H9 (cell line): ENCODE data around the gene ERC2. TPM values are rescaled to one million over a fixed set of nuclear protein-coding genes. Genes with fewer than 3 reads are reported as not detected.

ENCODE experiments used
- DNase-seq: peaks from one replicate; pipeline ENCODE4 v3.0.0-alpha.2; 2017
- H2AFZ ChIP-seq: one replicate; pipeline ENCODE4 v1.6.1; 2013; ENCODE audit warnings: mild to moderate bottlenecking, low read length, control low read depth, moderate library complexity
- H2AK5ac ChIP-seq: 2 replicates; pipeline ENCODE4 v1.6.1; 2013; ENCODE audit warnings: low read length, control low read depth, mixed read lengths; ENCODE audit not compliant: insufficient read length
- H2BK120ac ChIP-seq: one replicate; pipeline ENCODE4 v1.6.1; 2013; ENCODE audit warnings: low read depth, mild to moderate bottlenecking, low read length, control low read depth, inconsistent platforms; ENCODE audit not compliant: poor library complexity, severe bottlenecking
- H2BK12ac ChIP-seq: 2 replicates; pipeline ENCODE4 v1.6.1; 2013; ENCODE audit warnings: low read length, control low read depth, mixed read lengths, low read depth; ENCODE audit not compliant: insufficient read length
- H2BK15ac ChIP-seq: 2 replicates; pipeline ENCODE4 v1.6.1; 2013; ENCODE audit warnings: low read depth, low read length, control low read depth
- H2BK20ac ChIP-seq: one replicate; pipeline ENCODE4 v1.6.1; 2013; ENCODE audit warnings: low read depth, mild to moderate bottlenecking, low read length, control low read depth, inconsistent platforms; ENCODE audit not compliant: poor library complexity, severe bottlenecking
- H2BK5ac ChIP-seq: 2 replicates; pipeline ENCODE4 v1.6.1; 2013; ENCODE audit warnings: low read length, control low read depth, mixed read lengths; ENCODE audit not compliant: insufficient read length
- H3K14ac ChIP-seq: 2 replicates; pipeline ENCODE4 v1.6.1; 2013; ENCODE audit warnings: low read length, control low read depth; ENCODE audit not compliant: insufficient read depth
- H3K18ac ChIP-seq: 2 replicates; pipeline ENCODE4 v1.6.1; 2013; ENCODE audit warnings: low read depth, mild to moderate bottlenecking, mixed read lengths, low read length, control low read depth; ENCODE audit not compliant: insufficient read length
- H3K23ac ChIP-seq: 2 replicates; pipeline ENCODE4 v1.6.1; 2013; ENCODE audit warnings: low read length, control low read depth, mixed read lengths, low read depth; ENCODE audit not compliant: insufficient read length
- H3K23me2 ChIP-seq: 2 replicates; pipeline ENCODE4 v1.6.1; 2013; ENCODE audit warnings: low read depth, mild to moderate bottlenecking, mixed read lengths, low read length, control low read depth; ENCODE audit not compliant: insufficient read length, poor library complexity, severe bottlenecking
- H3K27ac ChIP-seq: 2 replicates; pipeline ENCODE4 v1.5.1; 2013; ENCODE audit warnings: low read length, control low read depth, mixed read lengths, low read depth; ENCODE audit not compliant: insufficient read length
- H3K27me3 ChIP-seq: 2 replicates; pipeline ENCODE4 v1.6.1; 2013; ENCODE audit warnings: low read length, control low read depth, inconsistent platforms; ENCODE audit not compliant: insufficient read depth
- H3K4ac ChIP-seq: 2 replicates; pipeline ENCODE4 v1.6.1; 2013; ENCODE audit warnings: low read depth, mild to moderate bottlenecking, control low read depth, inconsistent platforms, low read length, moderate library complexity
- H3K4me1 ChIP-seq: 2 replicates; pipeline ENCODE4 v1.6.1; 2013; ENCODE audit warnings: low read length, control low read depth, inconsistent platforms; ENCODE audit not compliant: insufficient read depth
- H3K4me2 ChIP-seq: 2 replicates; pipeline ENCODE4 v1.6.1; 2013; ENCODE audit warnings: low read length, control low read depth, mixed read lengths; ENCODE audit not compliant: insufficient read length, insufficient read depth
- H3K56ac ChIP-seq: 2 replicates; pipeline ENCODE4 v1.6.1; 2013; ENCODE audit warnings: low read depth, mild to moderate bottlenecking, mixed read lengths, low read length, control low read depth; ENCODE audit not compliant: insufficient read length
- H3K79me1 ChIP-seq: 2 replicates; pipeline ENCODE4 v1.6.1; 2013; ENCODE audit warnings: low read depth, mild to moderate bottlenecking, moderate library complexity, low read length, control low read depth, inconsistent platforms; ENCODE audit not compliant: insufficient read depth, poor library complexity, severe bottlenecking
- H3K79me2 ChIP-seq: 2 replicates; pipeline ENCODE4 v1.6.1; 2013; ENCODE audit warnings: low read length, control low read depth, inconsistent platforms; ENCODE audit not compliant: insufficient read depth
- H3K9ac ChIP-seq: 2 replicates; pipeline ENCODE4 v1.6.1; 2013; ENCODE audit warnings: low read length, control low read depth, mixed read lengths; ENCODE audit not compliant: insufficient read length; ENCODE audit errors: extremely low read depth
- H3K9me3 ChIP-seq: one replicate; pipeline ENCODE4 v1.6.1; 2013; ENCODE audit warnings: low read depth, low read length, inconsistent platforms; ENCODE audit not compliant: control insufficient read depth
- H3T11ph ChIP-seq: one replicate; pipeline ENCODE4 v1.6.1; 2013; ENCODE audit warnings: mild to moderate bottlenecking, low read length, control low read depth, inconsistent platforms
- H4K20me1 ChIP-seq: one replicate; pipeline ENCODE4 v1.6.1; 2013; ENCODE audit not compliant: control insufficient read depth, insufficient read length, insufficient read depth
- H4K5ac ChIP-seq: 2 replicates; pipeline ENCODE4 v1.6.1; 2013; ENCODE audit warnings: low read depth, mild to moderate bottlenecking, mixed read lengths, low read length, control low read depth; ENCODE audit not compliant: insufficient read length
- H4K8ac ChIP-seq: replicated peaks from 2 replicates; pipeline ENCODE4 v1.6.1; 2013; ENCODE audit warnings: low read length, control low read depth, mixed read lengths, low read depth; ENCODE audit not compliant: insufficient read length
- H4K91ac ChIP-seq: 2 replicates; pipeline ENCODE4 v1.6.1; 2013; ENCODE audit warnings: low read depth, mild to moderate bottlenecking, moderate library complexity, mixed read lengths, low read length, control low read depth; ENCODE audit not compliant: insufficient read length
- H3K27ac Mint-ChIP-seq, 3 experiments: 2 replicates in 2 of 3; 3 replicates in 1 of 3; pipeline ENCODE4 v1.8.0; 2020 to 2021; ENCODE audit warnings: mixed read lengths in 3 of 3, mild to moderate bottlenecking in 1 of 3, moderate library complexity in 1 of 3
- H3K27me3 Mint-ChIP-seq: 2 replicates; pipeline ENCODE4 v1.8.0; 2021; ENCODE audit warnings: low read depth, mild to moderate bottlenecking, moderate library complexity, mixed read lengths
- H3K36me3 Mint-ChIP-seq, 3 experiments: 2 replicates in 2 of 3; 3 replicates in 1 of 3; pipeline ENCODE4 v1.8.0; 2020 to 2021; ENCODE audit warnings: low read depth in 3 of 3, mixed read lengths in 3 of 3; ENCODE audit not compliant: insufficient read depth in 1 of 3
- H3K4me1 Mint-ChIP-seq, 2 experiments: 2 replicates each; pipeline ENCODE4 v1.8.0; 2020; ENCODE audit warnings: mixed read lengths in 2 of 2
- H3K4me3 Mint-ChIP-seq, 2 experiments: 2 replicates in 1 of 2; 3 replicates in 1 of 2; pipeline ENCODE4 v1.8.0; 2020 to 2021; ENCODE audit warnings: mild to moderate bottlenecking in 2 of 2, mixed read lengths in 2 of 2, moderate library complexity in 1 of 2
- H3K9me3 Mint-ChIP-seq, 2 experiments: 2 replicates in 1 of 2; 3 replicates in 1 of 2; pipeline ENCODE4 v1.8.0; 2020; ENCODE audit warnings: mild to moderate bottlenecking in 2 of 2, mixed read lengths in 2 of 2, moderate library complexity in 1 of 2
- WGBS: extraction: QIAGEN DNeasy Blood & Tissue Kit; methylation state at CpG from one replicate; pipeline ENCODE4 v1.1.7; 2013; ENCODE audit warnings: missing lambda C conversion rate, low lambda C conversion rate, mixed read lengths; ENCODE audit not compliant: insufficient read length; ENCODE audit errors: extremely low coverage; 5-methylcytosine and 5-hydroxymethylcytosine counted together
- total RNA-seq: library from RNA; stranded (reverse); gene quantifications from 2 replicates; pipeline ENCODE4 v1.2.1, GENCODE V29; 2021
- TF ChIP-seq, protein P1 (sequence below): fragments of 200-600 bp; sonication (generic); conservative IDR thresholded peaks from 3 replicates; pipeline ENCODE4 v1.8.0; 2021; ENCODE audit warnings: antibody characterized with exemption, mild to moderate bottlenecking

Gene ERC2
- total RNA-seq, 1 experiment from 2014 or later: 15.4 TPM

DNA sequence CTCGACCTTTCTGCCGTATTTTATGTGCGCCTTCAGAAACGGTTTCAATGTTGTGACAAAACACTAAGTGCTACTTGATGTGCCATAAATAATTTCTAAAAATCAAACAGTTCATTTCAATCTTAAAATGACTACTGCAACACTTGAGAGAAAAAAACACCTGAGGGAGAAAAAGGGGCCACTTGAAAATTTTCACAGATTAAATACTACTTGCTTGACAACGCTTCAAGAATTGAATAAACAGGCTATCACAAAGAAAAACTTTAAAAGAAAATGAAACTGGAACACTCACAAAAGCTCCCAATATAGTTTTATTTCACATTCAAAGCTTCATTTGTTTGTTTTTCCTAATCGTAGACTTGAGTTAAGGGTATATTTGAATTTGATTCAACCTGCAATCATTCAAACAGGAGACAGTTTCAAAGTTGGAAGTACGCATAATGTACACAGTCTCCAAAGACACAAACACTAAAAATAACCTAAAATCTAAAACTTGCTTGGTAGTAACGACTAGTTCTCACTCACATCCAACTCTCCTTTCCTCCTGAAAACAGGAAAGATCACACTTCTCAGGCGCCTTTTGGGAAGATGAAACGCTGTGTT, 380.7 kb downstream of the ERC2 start:
- Mint-ChIP-seq H3K36me3 (no peaks in the 10 kb centered on the region), H3K9me3 (no peaks in the 10 kb centered on the region), H3K4me1 (peaks cover 3 to 4% of the 10 kb centered on the region in 2 experiments; a peak in 3 of 4 replicates), H3K27ac (no peak overlapping the region), H3K27me3 (no peaks in the 10 kb centered on the region), H3K4me3 (no peak overlapping the region)
- no peaks in the 10 kb centered on the region for H3K27me3 ChIP-seq
- no peak for DNase-seq
- H3K27ac ChIP-seq: no peak overlapping the region
- no peak overlapping the region for H3K14ac ChIP-seq
- no CpG with 5 or more reads among the region's 10 CpGs for WGBS
- no peaks in the 10 kb centered on the region for H3K4me1 ChIP-seq
- H4K8ac ChIP-seq: no peak overlapping the region
- H4K20me1 ChIP-seq: no peaks in the 10 kb centered on the region
- H3K56ac ChIP-seq: no peak overlapping the region
- H4K91ac ChIP-seq: no peak overlapping the region
- no peak overlapping the region for H3K4me2 ChIP-seq
- H2BK5ac ChIP-seq: no peak overlapping the region
- H2BK20ac ChIP-seq: no peak overlapping the region
- H3K18ac ChIP-seq: no peak overlapping the region
- no peak overlapping the region for H2BK15ac ChIP-seq
- H2BK12ac ChIP-seq: no peak overlapping the region
- no peak overlapping the region for H3K23ac ChIP-seq
- no peaks in the 10 kb centered on the region for H3K79me1 ChIP-seq
- TF ChIP-seq, protein P1, sequence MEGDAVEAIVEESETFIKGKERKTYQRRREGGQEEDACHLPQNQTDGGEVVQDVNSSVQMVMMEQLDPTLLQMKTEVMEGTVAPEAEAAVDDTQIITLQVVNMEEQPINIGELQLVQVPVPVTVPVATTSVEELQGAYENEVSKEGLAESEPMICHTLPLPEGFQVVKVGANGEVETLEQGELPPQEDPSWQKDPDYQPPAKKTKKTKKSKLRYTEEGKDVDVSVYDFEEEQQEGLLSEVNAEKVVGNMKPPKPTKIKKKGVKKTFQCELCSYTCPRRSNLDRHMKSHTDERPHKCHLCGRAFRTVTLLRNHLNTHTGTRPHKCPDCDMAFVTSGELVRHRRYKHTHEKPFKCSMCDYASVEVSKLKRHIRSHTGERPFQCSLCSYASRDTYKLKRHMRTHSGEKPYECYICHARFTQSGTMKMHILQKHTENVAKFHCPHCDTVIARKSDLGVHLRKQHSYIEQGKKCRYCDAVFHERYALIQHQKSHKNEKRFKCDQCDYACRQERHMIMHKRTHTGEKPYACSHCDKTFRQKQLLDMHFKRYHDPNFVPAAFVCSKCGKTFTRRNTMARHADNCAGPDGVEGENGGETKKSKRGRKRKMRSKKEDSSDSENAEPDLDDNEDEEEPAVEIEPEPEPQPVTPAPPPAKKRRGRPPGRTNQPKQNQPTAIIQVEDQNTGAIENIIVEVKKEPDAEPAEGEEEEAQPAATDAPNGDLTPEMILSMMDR: no peak
- H3T11ph ChIP-seq: no peak overlapping the region
- no peak overlapping the region for H2AFZ ChIP-seq
- H3K79me2 ChIP-seq: no peaks in the 10 kb centered on the region
- no peak overlapping the region for H3K9ac ChIP-seq
- no peak overlapping the region for H2BK120ac ChIP-seq
- no peak overlapping the region for H4K5ac ChIP-seq
- H3K9me3 ChIP-seq: no peaks in the 10 kb centered on the region
- H2AK5ac ChIP-seq: no peak overlapping the region
- H3K23me2 ChIP-seq: no peaks in the 10 kb centered on the region
- H3K4ac ChIP-seq: no peak overlapping the region
